K562 (cell line): ENCODE data around the gene HPS3. TPM values are rescaled to one million over a fixed set of nuclear protein-coding genes. Genes with fewer than 3 reads are reported as not detected.

Source experiments
- CBX3 ChIP-seq, 2 experiments: IDR thresholded peaks; 1 replicate in 1 of 2; 2 replicates in 1 of 2; pipeline ENCODE4 v1.6.1; 2012; ENCODE audit warnings: inconsistent platforms in 2 of 2, low read length in 2 of 2, borderline replicate concordance in 1 of 2, control low read depth in 1 of 2
- EP400 ChIP-seq: fragments of 450-650 bp; IDR thresholded peaks from 2 replicates; pipeline ENCODE4 v1.6.1; 2017; ENCODE audit warnings: antibody characterized with exemption, mild to moderate bottlenecking, moderate library complexity
- HDAC8 ChIP-seq: fragments of 450-650 bp; IDR thresholded peaks from 2 replicates; pipeline ENCODE4 v1.6.1; 2016; ENCODE audit warnings: mild to moderate bottlenecking, missing genetic modification characterization, moderate library complexity, missing compliant biosample characterization
- NR3C1 ChIP-seq: sonication (generic); formaldehyde crosslinking; IDR thresholded peaks from 2 replicates; pipeline ENCODE4 v1.8.1; 2022; ENCODE audit warnings: missing genetic modification reagents
- ZNF133 ChIP-seq: fragments of 250-450 bp; sonication (Bioruptor Pico); IDR thresholded peaks from 2 replicates; pipeline ENCODE4 v1.4.0; 2020; ENCODE audit warnings: mild to moderate bottlenecking
- polyA plus RNA-seq, 8 experiments: library from polyadenylated mRNA; depleted of rRNA in 4 of 8; stranded (reverse) in 5 of 8; unstranded in 3 of 8; fragments of >200 nt; fragmentation: Nextera tagmentation in 2 of 8; fragmentation: Illumina TruSeq in 1 of 8; extraction: Ambion mirVana in 2 of 8; extraction: Trizol in 1 of 8; gene quantifications; 2 replicates each; pipeline versions ENCODE4 v1.2.1 to v1.2.3, GENCODE V29; 2011 to 2014; ENCODE audit warnings: inconsistent platforms in 1 of 8, missing spikeins in 1 of 8
- total RNA-seq, 7 experiments: library from RNA; depleted of rRNA in 6 of 7; stranded (reverse); fragments of >200 nt in 6 of 7; fragmentation: Illumina TruSeq in 2 of 7; extraction: Trizol in 2 of 7; gene quantifications; 2 replicates each; pipeline versions ENCODE4 v1.2.1 to v1.2.3, GENCODE V29; 2011 to 2021; ENCODE audit warnings: low replicate concordance in 1 of 7
- TF ChIP-seq, protein P1 (sequence below), 3 experiments: fragments of 200-800 bp in 1 of 3; fragments of 250-450 bp in 1 of 3; fragments of 450-650 bp in 1 of 3; sonication (Bioruptor Pico) in 1 of 3; sonication (Bioruptor generic) in 1 of 3; formaldehyde crosslinking in 1 of 3; IDR thresholded peaks; 2 replicates each; pipeline versions ENCODE4 v1.6.1 to v1.8.0; 2016 to 2022; ENCODE audit warnings: mild to moderate bottlenecking in 2 of 3, missing genetic modification characterization in 2 of 3, missing compliant biosample characterization in 1 of 3, moderate library complexity in 1 of 3
- TF ChIP-seq, protein P2 (sequence below): sonication (generic); formaldehyde crosslinking; IDR thresholded peaks from 2 replicates; pipeline ENCODE4 v1.8.0; 2022; ENCODE audit warnings: mild to moderate bottlenecking, missing genetic modification reagents
- TF ChIP-seq, protein P3 (sequence below), 2 experiments: fragments of 450-650 bp; IDR thresholded peaks; 2 replicates each; pipeline ENCODE4 v1.6.1; 2016
- TF ChIP-seq, protein P4 (sequence below), 2 experiments: fragments of 450-650 bp in 1 of 2; sonication (generic) in 1 of 2; formaldehyde crosslinking in 1 of 2; IDR thresholded peaks in 1 of 2; conservative IDR thresholded peaks in 1 of 2; 2 replicates each; pipeline versions ENCODE4 v1.6.1 to v1.8.1; 2016 to 2023; ENCODE audit warnings: mild to moderate bottlenecking in 2 of 2, moderate library complexity in 2 of 2, inconsistent platforms in 1 of 2, missing genetic modification reagents in 1 of 2

Gene HPS3
- total and polyA plus RNA-seq, 9 of the 15 experiments (the other 6 are each of a cell fraction or from before 2014, with no cell fraction given) = 1.2 to 11.3 (median 7.6) TPM

DNA sequence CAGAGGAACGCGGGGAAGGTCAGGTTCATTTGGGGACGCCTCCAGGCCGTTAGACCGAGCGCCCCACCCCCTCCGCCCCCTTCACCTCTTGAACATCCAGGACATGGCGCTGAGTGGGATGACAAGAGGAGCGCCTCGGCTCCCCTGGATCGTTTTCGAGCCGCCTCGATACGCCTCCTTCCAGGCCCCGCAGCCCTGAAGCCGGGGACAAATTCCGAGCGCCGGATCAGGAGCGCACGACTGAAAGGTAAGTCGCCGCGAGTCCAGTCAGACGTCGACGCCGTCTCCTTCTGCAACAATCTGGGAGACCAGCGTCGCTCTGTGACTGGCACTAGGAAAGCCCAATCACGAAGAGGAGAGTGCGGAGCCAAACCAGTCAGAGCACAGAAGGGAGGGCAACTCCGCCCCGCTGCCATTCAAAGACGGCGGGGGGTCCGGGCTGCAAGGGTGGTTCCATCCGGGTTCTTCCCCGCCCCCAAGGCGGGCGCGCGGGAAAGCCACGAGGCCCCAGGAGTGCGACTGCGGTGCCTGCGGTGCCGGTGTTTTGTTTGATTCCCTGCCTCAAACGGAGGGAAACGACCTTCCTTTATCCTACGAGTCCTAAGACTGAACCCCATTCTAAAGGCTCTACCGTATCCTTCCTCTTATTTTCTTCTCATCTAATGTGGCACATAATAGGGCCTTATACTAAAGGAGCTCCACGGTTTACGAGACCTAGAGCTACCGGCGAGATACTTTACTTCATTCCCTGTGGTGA lies 43.0 kb upstream of the HPS3 start, which contains the start of gene HLTF (continued):
- TF ChIP-seq, protein P1, sequence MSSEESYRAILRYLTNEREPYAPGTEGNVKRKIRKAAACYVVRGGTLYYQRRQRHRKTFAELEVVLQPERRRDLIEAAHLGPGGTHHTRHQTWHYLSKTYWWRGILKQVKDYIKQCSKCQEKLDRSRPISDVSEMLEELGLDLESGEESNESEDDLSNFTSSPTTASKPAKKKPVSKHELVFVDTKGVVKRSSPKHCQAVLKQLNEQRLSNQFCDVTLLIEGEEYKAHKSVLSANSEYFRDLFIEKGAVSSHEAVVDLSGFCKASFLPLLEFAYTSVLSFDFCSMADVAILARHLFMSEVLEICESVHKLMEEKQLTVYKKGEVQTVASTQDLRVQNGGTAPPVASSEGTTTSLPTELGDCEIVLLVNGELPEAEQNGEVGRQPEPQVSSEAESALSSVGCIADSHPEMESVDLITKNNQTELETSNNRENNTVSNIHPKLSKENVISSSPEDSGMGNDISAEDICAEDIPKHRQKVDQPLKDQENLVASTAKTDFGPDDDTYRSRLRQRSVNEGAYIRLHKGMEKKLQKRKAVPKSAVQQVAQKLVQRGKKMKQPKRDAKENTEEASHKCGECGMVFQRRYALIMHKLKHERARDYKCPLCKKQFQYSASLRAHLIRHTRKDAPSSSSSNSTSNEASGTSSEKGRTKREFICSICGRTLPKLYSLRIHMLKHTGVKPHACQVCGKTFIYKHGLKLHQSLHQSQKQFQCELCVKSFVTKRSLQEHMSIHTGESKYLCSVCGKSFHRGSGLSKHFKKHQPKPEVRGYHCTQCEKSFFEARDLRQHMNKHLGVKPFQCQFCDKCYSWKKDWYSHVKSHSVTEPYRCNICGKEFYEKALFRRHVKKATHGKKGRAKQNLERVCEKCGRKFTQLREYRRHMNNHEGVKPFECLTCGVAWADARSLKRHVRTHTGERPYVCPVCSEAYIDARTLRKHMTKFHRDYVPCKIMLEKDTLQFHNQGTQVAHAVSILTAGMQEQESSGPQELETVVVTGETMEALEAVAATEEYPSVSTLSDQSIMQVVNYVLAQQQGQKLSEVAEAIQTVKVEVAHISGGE (CRISPR knock-in tag; IDR thresholded peaks at IDR 0.05) = 0 out of 6 replicates have a peak, but pooled peaks of 1 of the 3 experiments have one; percentile 24
- TF ChIP-seq HDAC8 (0 out of 2 replicates have a peak, but pooled peaks have one; percentile 45), NR3C1 (CRISPR knock-in tag) (0 out of 2 replicates have a peak, but pooled peaks have one; percentile 72), CBX3 (IDR thresholded peaks at IDR 0.05; ENCODE audit: borderline replicate concordance in 1 of 2, low read length in 2 of 2) (peak in 1 of 2 experiments; percentile 98; a peak in 2 of 3 replicates), EP400 (peak; percentile 92), ZNF133 (CRISPR knock-in tag) (no peak)
- TF ChIP-seq, protein P2, sequence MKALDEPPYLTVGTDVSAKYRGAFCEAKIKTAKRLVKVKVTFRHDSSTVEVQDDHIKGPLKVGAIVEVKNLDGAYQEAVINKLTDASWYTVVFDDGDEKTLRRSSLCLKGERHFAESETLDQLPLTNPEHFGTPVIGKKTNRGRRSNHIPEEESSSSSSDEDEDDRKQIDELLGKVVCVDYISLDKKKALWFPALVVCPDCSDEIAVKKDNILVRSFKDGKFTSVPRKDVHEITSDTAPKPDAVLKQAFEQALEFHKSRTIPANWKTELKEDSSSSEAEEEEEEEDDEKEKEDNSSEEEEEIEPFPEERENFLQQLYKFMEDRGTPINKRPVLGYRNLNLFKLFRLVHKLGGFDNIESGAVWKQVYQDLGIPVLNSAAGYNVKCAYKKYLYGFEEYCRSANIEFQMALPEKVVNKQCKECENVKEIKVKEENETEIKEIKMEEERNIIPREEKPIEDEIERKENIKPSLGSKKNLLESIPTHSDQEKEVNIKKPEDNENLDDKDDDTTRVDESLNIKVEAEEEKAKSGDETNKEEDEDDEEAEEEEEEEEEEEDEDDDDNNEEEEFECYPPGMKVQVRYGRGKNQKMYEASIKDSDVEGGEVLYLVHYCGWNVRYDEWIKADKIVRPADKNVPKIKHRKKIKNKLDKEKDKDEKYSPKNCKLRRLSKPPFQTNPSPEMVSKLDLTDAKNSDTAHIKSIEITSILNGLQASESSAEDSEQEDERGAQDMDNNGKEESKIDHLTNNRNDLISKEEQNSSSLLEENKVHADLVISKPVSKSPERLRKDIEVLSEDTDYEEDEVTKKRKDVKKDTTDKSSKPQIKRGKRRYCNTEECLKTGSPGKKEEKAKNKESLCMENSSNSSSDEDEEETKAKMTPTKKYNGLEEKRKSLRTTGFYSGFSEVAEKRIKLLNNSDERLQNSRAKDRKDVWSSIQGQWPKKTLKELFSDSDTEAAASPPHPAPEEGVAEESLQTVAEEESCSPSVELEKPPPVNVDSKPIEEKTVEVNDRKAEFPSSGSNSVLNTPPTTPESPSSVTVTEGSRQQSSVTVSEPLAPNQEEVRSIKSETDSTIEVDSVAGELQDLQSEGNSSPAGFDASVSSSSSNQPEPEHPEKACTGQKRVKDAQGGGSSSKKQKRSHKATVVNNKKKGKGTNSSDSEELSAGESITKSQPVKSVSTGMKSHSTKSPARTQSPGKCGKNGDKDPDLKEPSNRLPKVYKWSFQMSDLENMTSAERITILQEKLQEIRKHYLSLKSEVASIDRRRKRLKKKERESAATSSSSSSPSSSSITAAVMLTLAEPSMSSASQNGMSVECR = no peak
- TF ChIP-seq, protein P3, sequence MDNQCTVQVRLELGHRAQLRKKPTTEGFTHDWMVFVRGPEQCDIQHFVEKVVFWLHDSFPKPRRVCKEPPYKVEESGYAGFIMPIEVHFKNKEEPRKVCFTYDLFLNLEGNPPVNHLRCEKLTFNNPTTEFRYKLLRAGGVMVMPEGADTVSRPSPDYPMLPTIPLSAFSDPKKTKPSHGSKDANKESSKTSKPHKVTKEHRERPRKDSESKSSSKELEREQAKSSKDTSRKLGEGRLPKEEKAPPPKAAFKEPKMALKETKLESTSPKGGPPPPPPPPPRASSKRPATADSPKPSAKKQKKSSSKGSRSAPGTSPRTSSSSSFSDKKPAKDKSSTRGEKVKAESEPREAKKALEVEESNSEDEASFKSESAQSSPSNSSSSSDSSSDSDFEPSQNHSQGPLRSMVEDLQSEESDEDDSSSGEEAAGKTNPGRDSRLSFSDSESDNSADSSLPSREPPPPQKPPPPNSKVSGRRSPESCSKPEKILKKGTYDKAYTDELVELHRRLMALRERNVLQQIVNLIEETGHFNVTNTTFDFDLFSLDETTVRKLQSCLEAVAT (IDR thresholded peaks at IDR 0.05) = no peak
- TF ChIP-seq, protein P4, sequence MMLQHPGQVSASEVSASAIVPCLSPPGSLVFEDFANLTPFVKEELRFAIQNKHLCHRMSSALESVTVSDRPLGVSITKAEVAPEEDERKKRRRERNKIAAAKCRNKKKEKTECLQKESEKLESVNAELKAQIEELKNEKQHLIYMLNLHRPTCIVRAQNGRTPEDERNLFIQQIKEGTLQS (IDR thresholded peaks at IDR 0.05) = no peak
- TF ChIP-seq, protein P4 (CRISPR knock-in tag; conservative IDR thresholded peaks at IDR 0.05) = peak; percentile 78
